ENCODE measurements around the gene C9orf85.

Gene C9orf85

GRCh38 chr9:71931166-71931565 is 19.7 kb downstream of the C9orf85 start:
- H3K4me1 ChIP-seq (ENCODE audit: control insufficient read depth in 1 of 2, insufficient read depth in 1 of 2, low read depth in 1 of 2, low read length in 1 of 2) = no peaks in the 10 kb centered on the region
- no peaks in the 10 kb centered on the region for H3K9me3 ChIP-seq

GRCh38 chr9:71936066-71936465 is 24.6 kb downstream of the C9orf85 start:
- Histone ChIP-seq H3K36me3 (no peaks in the 10 kb centered on the region), H3K27me3 (no peaks in the 10 kb centered on the region), H3K27ac (no peak overlapping the region), H3K4me1 (ENCODE audit: control insufficient read depth in 1 of 2, insufficient read depth in 1 of 2, low read depth in 1 of 2, low read length in 1 of 2) (peaks cover 0 to 8% of the 10 kb centered on the region in 2 experiments), H3K9me3 (no peaks in the 10 kb centered on the region), H3K4me3 (ENCODE audit: low read depth in 1 of 2, low read length in 1 of 2) (no peak overlapping the region)
- TF ChIP-seq CTCF (IDR thresholded peaks at IDR 0.05) = no peak

More at GRCh38 chr9:71931166-71931565, 19.7 kb downstream of the C9orf85 start:
- Histone ChIP-seq H3K27me3 (no peaks in the 10 kb centered on the region), H3K36me3 (no peaks in the 10 kb centered on the region), H3K4me3 (ENCODE audit: low read depth in 1 of 2, low read length in 1 of 2) (no peak overlapping the region), H3K27ac (no peak overlapping the region)
- no peak for TF ChIP-seq CTCF (IDR thresholded peaks at IDR 0.05)

GRCh38 chr9:71937070-71937625 is 25.7 kb downstream of the C9orf85 start:
- H3K9me3 ChIP-seq = no peaks in the 10 kb centered on the region
- H3K4me1 ChIP-seq (ENCODE audit: control insufficient read depth in 1 of 2, insufficient read depth in 1 of 2, low read depth in 1 of 2, low read length in 1 of 2) = peaks cover 0 to 8% of the 10 kb centered on the region in 2 experiments
- no peak for TF ChIP-seq CTCF (IDR thresholded peaks at IDR 0.05)
- H3K36me3 ChIP-seq = no peaks in the 10 kb centered on the region
- H3K4me3 ChIP-seq (ENCODE audit: low read depth in 1 of 2, low read length in 1 of 2) = no peak overlapping the region
- H3K27ac ChIP-seq = no peak overlapping the region
- no peaks in the 10 kb centered on the region for H3K27me3 ChIP-seq

GRCh38 chr9:71937898-71938297 is 26.5 kb downstream of the C9orf85 start:
- H3K27ac ChIP-seq = no peak overlapping the region
- no peak overlapping the region for H3K4me3 ChIP-seq (ENCODE audit: low read depth in 1 of 2, low read length in 1 of 2)
- no peak for TF ChIP-seq CTCF (IDR thresholded peaks at IDR 0.05)
- peaks cover 0 to 8% of the 10 kb centered on the region in 2 experiments for H3K4me1 ChIP-seq (ENCODE audit: control insufficient read depth in 1 of 2, insufficient read depth in 1 of 2, low read depth in 1 of 2, low read length in 1 of 2)
- no peaks in the 10 kb centered on the region for H3K9me3 ChIP-seq
- H3K36me3 ChIP-seq = no peaks in the 10 kb centered on the region
- H3K27me3 ChIP-seq = no peaks in the 10 kb centered on the region

- H3K36me3 ChIP-seq = no peaks in the 10 kb centered on the region
- H3K4me3 ChIP-seq (ENCODE audit: low read depth in 1 of 2, low read length in 1 of 2) = no peak overlapping the region
- H3K27ac ChIP-seq = no peak overlapping the region
- no peaks in the 10 kb centered on the region for H3K9me3 ChIP-seq
- H3K4me1 ChIP-seq (ENCODE audit: control insufficient read depth in 1 of 2, insufficient read depth in 1 of 2, low read depth in 1 of 2, low read length in 1 of 2) = peaks cover 0 to 8% of the 10 kb centered on the region in 2 experiments
- H3K27me3 ChIP-seq = no peaks in the 10 kb centered on the region
- TF ChIP-seq CTCF (IDR thresholded peaks at IDR 0.05) = no peak
These were observed 29.7 kb downstream of the C9orf85 start for GRCh38 chr9:71941060-71941568.
